ENCODE data around the gene TRIM46.
A peak's percentile ranks its signal among the peaks of the same experiment; 100 is the strongest.

Gene TRIM46

GRCh38 chr1:155175281-155175926, 1.8 kb downstream of the TRIM46 start:
- no peak overlapping the region for H3K4me3 ChIP-seq (replicated peaks in 1 of 2; ENCODE audit: low read depth in 2 of 2, low read length in 2 of 2)
- DNase-seq (ENCODE audit: low read depth in 2 of 2), result no peak
- TF ChIP-seq CTCF (IDR thresholded peaks at IDR 0.05; ENCODE audit: low read depth, low read length), result no peak

GRCh38 chr1:155175927-155176371, 2.3 kb downstream of the TRIM46 start:
- H3K4me3 ChIP-seq (replicated peaks in 1 of 2; ENCODE audit: low read depth in 2 of 2, low read length in 2 of 2), result no peak overlapping the region
- no peak for DNase-seq (ENCODE audit: low read depth in 2 of 2)
- TF ChIP-seq CTCF (IDR thresholded peaks at IDR 0.05; ENCODE audit: low read depth, low read length), result no peak

GRCh38 chr1:155176544-155177071, 3.0 kb downstream of the TRIM46 start:
- peak; percentile 93 for TF ChIP-seq CTCF (IDR thresholded peaks at IDR 0.05; ENCODE audit: low read depth, low read length)
- DNase-seq (ENCODE audit: low read depth in 2 of 2), result peak; percentile 78 to 80
- no peak overlapping the region for H3K4me3 ChIP-seq (replicated peaks in 1 of 2; ENCODE audit: low read depth in 2 of 2, low read length in 2 of 2)

- DNase-seq (ENCODE audit: low read depth in 2 of 2), result no peak
- no peak for TF ChIP-seq CTCF (IDR thresholded peaks at IDR 0.05; ENCODE audit: low read depth, low read length)
- no peak overlapping the region for H3K4me3 ChIP-seq (replicated peaks in 1 of 2; ENCODE audit: low read depth in 2 of 2, low read length in 2 of 2)
These were observed 3.7 kb downstream of the TRIM46 start for GRCh38 chr1:155177192-155177917.

- TF ChIP-seq CTCF (IDR thresholded peaks at IDR 0.05; ENCODE audit: low read depth, low read length), result no peak
- DNase-seq (ENCODE audit: low read depth in 2 of 2), result no peak
- H3K4me3 ChIP-seq (replicated peaks in 1 of 2; ENCODE audit: low read depth in 2 of 2, low read length in 2 of 2), result no peak overlapping the region
These were observed 4.3 kb downstream of the TRIM46 start for GRCh38 chr1:155177918-155178281.

GRCh38 chr1:155178441-155179111, 4.9 kb downstream of the TRIM46 start:
- H3K4me3 ChIP-seq (replicated peaks in 1 of 2; ENCODE audit: low read depth in 2 of 2, low read length in 2 of 2), result no peak overlapping the region
- DNase-seq (ENCODE audit: low read depth in 2 of 2), result no peak
- no peak for TF ChIP-seq CTCF (IDR thresholded peaks at IDR 0.05; ENCODE audit: low read depth, low read length)
